H1 (cell line): Measurements from ENCODE around the gene ITGA3. TPM values are rescaled to one million over a fixed set of nuclear protein-coding genes. Genes with fewer than 3 reads are reported as not detected.

ENCODE experiments used
- CTCF ChIA-PET: fragments of 300-600 bp; sonication (Branson Sonifier 250); formaldehyde crosslinking; loops from one replicate; lab custom pipeline; 2021; ENCODE audit not compliant: partially characterized antibody; lab: Charles Lee
- POLR2A ChIA-PET: fragments of 300-600 bp; sonication (Branson Sonifier 250); formaldehyde crosslinking; loops from one replicate; lab custom pipeline; 2021; ENCODE audit warnings: inconsistent platforms; ENCODE audit not compliant: partially characterized antibody; lab: Charles Lee
- DNase-seq, 2 experiments: peaks; one replicate each; pipeline versions ENCODE4 v3.0.0 to v3.0.0-alpha.2; 2010 to 2022; ENCODE audit warnings: low spot score in 2 of 2, low read depth in 1 of 2, mixed read lengths in 1 of 2
- FAIRE-seq: peaks from 2 replicates; lab custom pipeline; 2011; peaks lifted over from hg19 to GRCh38; lab: Jason Lieb, UNC
- H2AFZ ChIP-seq: 2 replicates; pipeline ENCODE4 v1.8.1; 2012; ENCODE audit warnings: low read length, inconsistent platforms
- H2AK5ac ChIP-seq: 2 replicates; pipeline ENCODE4 v1.6.1; 2013; ENCODE audit warnings: low read depth, low read length
- H2BK120ac ChIP-seq: replicated peaks from 2 replicates; pipeline ENCODE3; 2013; ENCODE audit warnings: low read depth, low read length, inconsistent platforms
- H2BK12ac ChIP-seq: 2 replicates; pipeline ENCODE4 v1.6.1; 2013; ENCODE audit warnings: low read depth, low read length
- H2BK15ac ChIP-seq: 2 replicates; pipeline ENCODE4 v1.6.1; 2013; ENCODE audit warnings: low read length
- H2BK20ac ChIP-seq: 2 replicates; pipeline ENCODE4 v1.6.1; 2013; ENCODE audit warnings: low read length
- H2BK5ac ChIP-seq: 2 replicates; pipeline ENCODE4 v1.6.1; 2013; ENCODE audit warnings: low read depth, low read length
- H3K14ac ChIP-seq: 2 replicates; pipeline ENCODE4 v1.6.1; 2013; ENCODE audit warnings: inconsistent platforms; ENCODE audit not compliant: insufficient read length
- H3K18ac ChIP-seq: 2 replicates; pipeline ENCODE4 v1.6.1; 2013; ENCODE audit warnings: low read length; ENCODE audit errors: extremely low read depth
- H3K23ac ChIP-seq: 2 replicates; pipeline ENCODE4 v1.6.1; 2013; ENCODE audit warnings: inconsistent platforms; ENCODE audit not compliant: insufficient read length
- H3K23me2 ChIP-seq: 2 replicates; pipeline ENCODE4 v1.6.1; 2013; ENCODE audit warnings: low read depth, low read length
- H3K27ac ChIP-seq: 2 replicates; pipeline ENCODE4 v1.6.1; 2011; ENCODE audit warnings: low read depth, low read length, inconsistent platforms
- H3K27me3 ChIP-seq, 4 experiments: replicated peaks in 1 of 4; 1 replicate in 1 of 4; 2 replicates in 3 of 4; pipeline versions ENCODE4 v1.6.1 to v1.8.1; 2011 to 2013; ENCODE audit warnings: low read length in 3 of 4, mild to moderate bottlenecking in 3 of 4, inconsistent platforms in 2 of 4, mixed read lengths in 2 of 4, moderate library complexity in 1 of 4; ENCODE audit not compliant: control insufficient read depth in 3 of 4, insufficient read depth in 3 of 4; ENCODE audit errors: extremely low read depth in 1 of 4
- H3K36me3 ChIP-seq, 4 experiments: 2 replicates each; pipeline versions ENCODE4 v1.6.1 to v1.8.1; 2011 to 2013; ENCODE audit warnings: mild to moderate bottlenecking in 4 of 4, low read length in 3 of 4, moderate library complexity in 2 of 4, control low read depth in 1 of 4, inconsistent platforms in 1 of 4; ENCODE audit not compliant: insufficient read depth in 4 of 4, control insufficient read depth in 2 of 4
- H3K4ac ChIP-seq: replicated peaks from 2 replicates; pipeline ENCODE3; 2013; ENCODE audit warnings: low read length, low read depth, mixed read lengths, inconsistent platforms; ENCODE audit not compliant: insufficient read length
- H3K4me1 ChIP-seq, 4 experiments: replicated peaks in 1 of 4; 1 replicate in 1 of 4; 2 replicates in 3 of 4; pipeline versions ENCODE4 v1.6.1 to v1.8.1; 2011 to 2013; ENCODE audit warnings: low read length in 3 of 4, inconsistent platforms in 2 of 4, mixed read lengths in 1 of 4; ENCODE audit not compliant: insufficient read depth in 4 of 4, control insufficient read depth in 3 of 4
- H3K4me2 ChIP-seq, 2 experiments: 2 replicates each; pipeline versions ENCODE4 v1.6.1 to v1.8.1; 2011 to 2013; ENCODE audit warnings: low read depth in 2 of 2, low read length in 2 of 2, control low read depth in 1 of 2, inconsistent platforms in 1 of 2, mild to moderate bottlenecking in 1 of 2; ENCODE audit not compliant: insufficient read depth in 1 of 2
- H3K4me3 ChIP-seq, 4 experiments: fragments of 200-600, 300-600 bp in 1 of 4; sonication (generic), shearing (Covaris generic), sonication (Bioruptor Twin) in 1 of 4; 2 replicates each; pipeline versions ENCODE4 v1.5.1 to v1.8.1; 2011 to 2016; ENCODE audit warnings: low read length in 4 of 4, low read depth in 3 of 4, control low read depth in 2 of 4, inconsistent platforms in 2 of 4, mild to moderate bottlenecking in 2 of 4, mixed read lengths in 1 of 4, moderate library complexity in 1 of 4; ENCODE audit not compliant: insufficient read depth in 2 of 4; ENCODE audit errors: extremely low read depth in 1 of 4
- H3K56ac ChIP-seq: replicated peaks from 2 replicates; pipeline ENCODE3; 2013; ENCODE audit warnings: low read depth, mild to moderate bottlenecking, mixed read lengths, low read length, inconsistent platforms; ENCODE audit not compliant: insufficient read length
- H3K79me1 ChIP-seq: 2 replicates; pipeline ENCODE4 v1.6.1; 2013; ENCODE audit warnings: low read depth, low read length, control low read depth
- H3K79me2 ChIP-seq, 2 experiments: 2 replicates each; pipeline versions ENCODE4 v1.6.1 to v1.8.1; 2012 to 2013; ENCODE audit warnings: low read length in 2 of 2, mild to moderate bottlenecking in 2 of 2, inconsistent platforms in 1 of 2; ENCODE audit not compliant: insufficient read depth in 2 of 2, control insufficient read depth in 1 of 2
- H3K9ac ChIP-seq, 4 experiments: replicated peaks in 1 of 4; 1 replicate in 1 of 4; 2 replicates in 3 of 4; pipeline versions ENCODE4 v1.6.1 to v1.8.1; 2011 to 2013; ENCODE audit warnings: low read depth in 3 of 4, low read length in 3 of 4, control low read depth in 2 of 4, mild to moderate bottlenecking in 2 of 4, moderate library complexity in 2 of 4, inconsistent platforms in 1 of 4; ENCODE audit errors: extremely low read depth in 1 of 4
- H3K9me3 ChIP-seq, 2 experiments: 2 replicates each; pipeline versions ENCODE4 v1.6.1 to v1.8.1; 2012 to 2013; ENCODE audit warnings: mild to moderate bottlenecking in 2 of 2, moderate library complexity in 2 of 2, control low read depth in 1 of 2, inconsistent platforms in 1 of 2, low read depth in 1 of 2, low read length in 1 of 2, mixed read lengths in 1 of 2; ENCODE audit not compliant: insufficient read depth in 2 of 2
- H4K20me1 ChIP-seq, 2 experiments: replicated peaks in 1 of 2; 2 replicates each; pipeline versions ENCODE3 to v1.8.1; 2011 to 2013; ENCODE audit warnings: inconsistent platforms in 2 of 2, low read length in 2 of 2, mild to moderate bottlenecking in 1 of 2; ENCODE audit not compliant: insufficient read depth in 2 of 2, control insufficient read depth in 1 of 2
- H4K5ac ChIP-seq: 2 replicates; pipeline ENCODE4 v1.6.1; 2013; ENCODE audit warnings: low read length, low read depth, mixed read lengths, inconsistent platforms; ENCODE audit not compliant: insufficient read length
- H4K8ac ChIP-seq: 2 replicates; pipeline ENCODE4 v1.8.0; 2013; ENCODE audit warnings: mild to moderate bottlenecking, moderate library complexity, low read length, inconsistent platforms; ENCODE audit not compliant: insufficient read depth; ENCODE audit errors: extremely low read depth
- H4K91ac ChIP-seq: replicated peaks from 2 replicates; pipeline ENCODE3; 2013; ENCODE audit warnings: low read length, mixed read lengths, inconsistent platforms; ENCODE audit not compliant: insufficient read length
- RBBP5 ChIP-seq: IDR thresholded peaks from 2 replicates; pipeline ENCODE4 v1.7.1; 2012; ENCODE audit warnings: low read depth, mild to moderate bottlenecking, inconsistent platforms, low read length, moderate library complexity, borderline replicate concordance
- SP1 ChIP-seq: IDR thresholded peaks from 2 replicates; pipeline ENCODE4 v1.6.1; 2011; ENCODE audit warnings: low read depth, low read length
- YY1 ChIP-seq: IDR thresholded peaks from 2 replicates; pipeline ENCODE4 v1.6.1; 2011; ENCODE audit warnings: low read depth, mild to moderate bottlenecking, low read length
- WGBS, 2 experiments: shearing (Covaris generic) in 1 of 2; methylation state at CpG; one replicate each; pipeline versions ENCODE4 v1.1.6 to v1.1.7; 2013 to 2015; ENCODE audit warnings: low lambda C conversion rate in 2 of 2, mixed read lengths in 2 of 2, inconsistent platforms in 1 of 2, low coverage in 1 of 2, missing lambda C conversion rate in 1 of 2; ENCODE audit not compliant: insufficient replicate concordance in 2 of 2, insufficient coverage in 1 of 2, insufficient read length in 1 of 2; ENCODE audit errors: extremely low coverage in 1 of 2, missing lambda C conversion rate in 1 of 2; 5-methylcytosine and 5-hydroxymethylcytosine counted together
- polyA plus RNA-seq, 7 experiments: library from polyadenylated mRNA; depleted of rRNA in 3 of 7; stranded (reverse) in 5 of 7; unstranded in 2 of 7; fragments of >200 nt in 5 of 7; fragments of 200-250 nt in 2 of 7; gene quantifications; 1 replicate in 5 of 7; 2 replicates in 1 of 7; 4 replicates in 1 of 7; pipeline versions ENCODE4 v1.2.1 to v1.2.3, GENCODE V29; 2011 to 2013; ENCODE audit warnings: missing spikeins in 2 of 7, mixed read lengths in 2 of 7
- total RNA-seq: library from RNA; stranded (reverse); fragmentation: NEBNext Ultra II Directional; extraction: Animal tissue kit (Norgen Biotek cat#: 25700); gene quantifications from 2 replicates; pipeline ENCODE4 v1.2.1, GENCODE V29; 2021

The ITGA3 gene
- total and polyA plus RNA-seq, 2 of the 8 experiments (the other 6 are each of a cell fraction or from before 2014, with no cell fraction given): 24.0 to 24.2 TPM

DNA sequence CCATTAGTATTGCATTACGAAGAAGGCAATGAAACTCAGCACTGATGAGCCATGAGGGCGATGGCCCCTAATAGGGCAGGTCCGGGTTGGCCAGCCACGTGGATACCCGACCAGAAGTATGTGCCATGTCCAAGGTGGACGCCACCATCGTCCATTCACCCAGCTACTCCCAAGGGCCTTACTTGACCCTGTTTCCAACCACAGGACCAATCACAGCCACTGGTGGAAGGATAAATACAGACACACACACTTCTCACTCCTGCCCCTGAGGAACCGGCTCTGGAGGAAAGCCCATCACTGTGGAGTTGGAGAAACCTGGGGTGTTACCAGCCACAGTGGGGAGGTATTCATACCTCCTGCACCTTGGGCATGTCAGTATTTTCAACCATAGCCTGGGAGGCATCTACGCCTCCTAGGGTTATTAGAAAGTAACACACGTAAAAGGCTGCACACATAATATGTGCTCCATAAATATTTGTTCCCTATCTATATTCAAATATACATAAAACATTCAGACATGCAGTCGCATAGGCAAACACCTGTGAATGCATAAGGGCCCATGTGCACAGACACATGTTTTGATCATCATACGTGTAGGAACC is 5.4 kb upstream of the ITGA3 start:
- no peak for DNase-seq
- no peaks in the 10 kb centered on the region for H3K36me3 ChIP-seq
- FAIRE-seq: no peak
- no peak overlapping the region for H3K4me2 ChIP-seq
- peak overlapping the region; percentile 63; the same call in 1 of the 2 replicates for H2BK5ac ChIP-seq
- H3K4ac ChIP-seq: no peak overlapping the region
- no peaks in the 10 kb centered on the region for H4K20me1 ChIP-seq
- WGBS, 2 experiments: 93% methylated on average over 12 of the region's 12 CpGs; no CpG with 5 or more reads in 1 of the 2 experiments
- no peak overlapping the region for H3K27ac ChIP-seq
- H4K8ac ChIP-seq: no peak overlapping the region
- H3K23me2 ChIP-seq: peaks cover 4% of the 10 kb centered on the region
- H3K18ac ChIP-seq: no peak overlapping the region
- peaks cover 9 to 19% (median 15%) of the 10 kb centered on the region in 4 experiments for H3K4me1 ChIP-seq
- no peak overlapping the region for H2AFZ ChIP-seq
- H2BK120ac ChIP-seq: no peak overlapping the region
- POLR2A ChIA-PET: no interaction called here
- H4K5ac ChIP-seq: no peak overlapping the region
- H4K91ac ChIP-seq: peak overlapping the region; percentile 63
- no peak overlapping the region for H3K56ac ChIP-seq
- H3K27me3 ChIP-seq: no peaks in the 10 kb centered on the region
- H2BK20ac ChIP-seq: 0 out of 2 replicates have a peak overlapping the region, but pooled peaks have one; percentile 13
- no peak overlapping the region for H3K23ac ChIP-seq
- H3K9me3 ChIP-seq: no peaks in the 10 kb centered on the region
- H3K14ac ChIP-seq: no peak overlapping the region
- H3K9ac ChIP-seq: no peak overlapping the region
- H3K79me2 ChIP-seq: no peaks in the 10 kb centered on the region
- no peaks in the 10 kb centered on the region for H3K79me1 ChIP-seq
- TF ChIP-seq SP1: no peak
- no peak for TF ChIP-seq YY1
- TF ChIP-seq RBBP5: no peak
- H2BK12ac ChIP-seq: peak overlapping the region; percentile 82; the same call in 1 of the 2 replicates
- no peak overlapping the region for H2AK5ac ChIP-seq
- no peak overlapping the region for H2BK15ac ChIP-seq
- H3K4me3 ChIP-seq: no peak overlapping the region
- CTCF ChIA-PET: no interaction called here
